HG02798 (cell line): Measurements from ENCODE around the gene PLA2G4A.

Experiments
- ATAC-seq: cut with Tn5 transposase; IDR thresholded peaks from one replicate; pipeline ENCODE4 v1.9.1; 2021; ENCODE audit warnings: mild to moderate bottlenecking; ENCODE audit not compliant: unreplicated experiment, poor library complexity

PLA2G4A gene

GRCh38 chr1:186960861-186961260 lies 132.1 kb downstream of the PLA2G4A start:
- no peak for ATAC-seq

- no peak for ATAC-seq
Measured at GRCh38 chr1:186965847-186966246, 137.1 kb downstream of the PLA2G4A start.

GRCh38 chr1:186966456-186966855 lies 137.7 kb downstream of the PLA2G4A start:
- ATAC-seq, result no peak

- ATAC-seq, result no peak
Measured at GRCh38 chr1:186967656-186968394, 139.1 kb downstream of the PLA2G4A start.

- ATAC-seq, result no peak
Measured at GRCh38 chr1:186974774-186975181, 146.0 kb downstream of the PLA2G4A start.

- no peak for ATAC-seq
Measured at GRCh38 chr1:186975220-186975619, 146.5 kb downstream of the PLA2G4A start.

- no peak for ATAC-seq
Measured at GRCh38 chr1:186976700-186977099, 148.0 kb downstream of the PLA2G4A start.

GRCh38 chr1:186977266-186977957 lies 148.7 kb downstream of the PLA2G4A start:
- no peak for ATAC-seq

- no peak for ATAC-seq
Measured at GRCh38 chr1:186978596-186979556, 150.1 kb downstream of the PLA2G4A start.

GRCh38 chr1:186980400-186980799 lies 151.7 kb downstream of the PLA2G4A start:
- no peak for ATAC-seq

GRCh38 chr1:186982116-186982515 lies 153.4 kb downstream of the PLA2G4A start:
- no peak for ATAC-seq

- no peak for ATAC-seq
Measured at GRCh38 chr1:186983327-186983726, 154.6 kb downstream of the PLA2G4A start.

GRCh38 chr1:186984959-186985358 lies 156.2 kb downstream of the PLA2G4A start:
- ATAC-seq, result no peak

- peak; percentile 79 for ATAC-seq
Measured at GRCh38 chr1:186985889-186986491, 157.2 kb downstream of the PLA2G4A start.

GRCh38 chr1:186987065-186987464 lies 158.3 kb downstream of the PLA2G4A start:
- no peak for ATAC-seq

GRCh38 chr1:186987769-186988168 lies 159.0 kb downstream of the PLA2G4A start:
- no peak for ATAC-seq

GRCh38 chr1:186993996-186994395 lies 165.2 kb downstream of the PLA2G4A start:
- no peak for ATAC-seq

GRCh38 chr1:186994897-186995296 lies 166.1 kb downstream of the PLA2G4A start:
- ATAC-seq, result peak; percentile 55

- ATAC-seq, result no peak
Measured at GRCh38 chr1:186996816-186997215, 168.1 kb downstream of the PLA2G4A start.

- ATAC-seq, result no peak
Measured at GRCh38 chr1:186997877-186998276, 169.1 kb downstream of the PLA2G4A start.
